Measurements from ENCODE around the gene MAP3K20.

Gene MAP3K20

DNA sequence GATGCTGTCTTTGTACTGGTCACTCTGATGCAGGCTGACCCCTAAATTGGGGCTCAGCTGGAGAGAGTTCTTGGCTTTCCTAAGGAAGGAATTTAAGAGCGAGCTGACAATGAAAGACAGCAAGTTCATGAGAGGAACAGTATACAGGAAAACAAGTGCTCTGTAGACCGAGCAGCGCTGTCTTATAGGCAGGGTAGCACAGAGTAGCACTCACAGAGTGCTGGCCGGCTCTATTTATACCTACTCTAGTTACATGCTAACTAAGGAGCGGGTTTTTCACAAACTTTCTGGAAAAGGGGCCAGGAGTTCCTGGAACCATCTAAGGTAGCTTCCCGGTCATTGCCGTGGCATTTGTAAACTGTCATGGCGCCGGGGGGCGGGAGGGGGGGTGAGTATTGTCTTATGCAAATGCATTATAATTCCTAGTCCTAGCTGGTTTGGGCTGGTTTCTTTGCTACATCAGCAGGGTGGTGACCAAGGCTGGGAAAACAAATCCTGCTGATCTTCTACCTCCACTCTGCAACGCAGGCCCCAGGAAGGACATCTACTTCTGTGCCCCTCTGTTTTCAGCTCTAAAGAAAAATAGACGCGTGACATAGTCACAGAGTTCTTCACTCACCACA, 31.6 kb upstream of the MAP3K20 start:
- Histone ChIP-seq H3K9ac (ENCODE audit: low read depth, low read length) (no peak overlapping the region), H3K36me3 (ENCODE audit: insufficient read depth, low read length) (no peaks in the 10 kb centered on the region), H3K27ac (ENCODE audit: low read length) (no peak overlapping the region), H3K9me3 (ENCODE audit: insufficient read depth, low read length, severe bottlenecking) (no peaks in the 10 kb centered on the region), H3K4me2 (ENCODE audit: insufficient read depth, low read length) (no peak overlapping the region), H2AFZ (ENCODE audit: low read depth, low read length) (no peak overlapping the region), H3K79me2 (ENCODE audit: insufficient read depth, low read length) (no peaks in the 10 kb centered on the region), H3K4me3 (ENCODE audit: low read depth in 1 of 2, low read length in 2 of 2) (no peak overlapping the region), H4K20me1 (ENCODE audit: insufficient read depth, low read length) (no peaks in the 10 kb centered on the region), H3K27me3 (ENCODE audit: insufficient read depth, low read length, poor library complexity) (no peaks in the 10 kb centered on the region), H3K4me1 (ENCODE audit: insufficient read depth, low read length) (no peaks in the 10 kb centered on the region)
- no peak for DNase-seq
- ATAC-seq (ENCODE audit: insufficient read depth, low read depth), result no peak
- TF ChIP-seq EZH2 (IDR thresholded peaks at IDR 0.05; ENCODE audit: borderline replicate concordance, low read depth, low read length, severe bottlenecking), result no peak
- TF ChIP-seq, protein P1, sequence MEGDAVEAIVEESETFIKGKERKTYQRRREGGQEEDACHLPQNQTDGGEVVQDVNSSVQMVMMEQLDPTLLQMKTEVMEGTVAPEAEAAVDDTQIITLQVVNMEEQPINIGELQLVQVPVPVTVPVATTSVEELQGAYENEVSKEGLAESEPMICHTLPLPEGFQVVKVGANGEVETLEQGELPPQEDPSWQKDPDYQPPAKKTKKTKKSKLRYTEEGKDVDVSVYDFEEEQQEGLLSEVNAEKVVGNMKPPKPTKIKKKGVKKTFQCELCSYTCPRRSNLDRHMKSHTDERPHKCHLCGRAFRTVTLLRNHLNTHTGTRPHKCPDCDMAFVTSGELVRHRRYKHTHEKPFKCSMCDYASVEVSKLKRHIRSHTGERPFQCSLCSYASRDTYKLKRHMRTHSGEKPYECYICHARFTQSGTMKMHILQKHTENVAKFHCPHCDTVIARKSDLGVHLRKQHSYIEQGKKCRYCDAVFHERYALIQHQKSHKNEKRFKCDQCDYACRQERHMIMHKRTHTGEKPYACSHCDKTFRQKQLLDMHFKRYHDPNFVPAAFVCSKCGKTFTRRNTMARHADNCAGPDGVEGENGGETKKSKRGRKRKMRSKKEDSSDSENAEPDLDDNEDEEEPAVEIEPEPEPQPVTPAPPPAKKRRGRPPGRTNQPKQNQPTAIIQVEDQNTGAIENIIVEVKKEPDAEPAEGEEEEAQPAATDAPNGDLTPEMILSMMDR (IDR thresholded peaks at IDR 0.05; ENCODE audit: borderline replicate concordance, extremely low read depth, low read length, poor library complexity, severe bottlenecking), result no peak

DNA sequence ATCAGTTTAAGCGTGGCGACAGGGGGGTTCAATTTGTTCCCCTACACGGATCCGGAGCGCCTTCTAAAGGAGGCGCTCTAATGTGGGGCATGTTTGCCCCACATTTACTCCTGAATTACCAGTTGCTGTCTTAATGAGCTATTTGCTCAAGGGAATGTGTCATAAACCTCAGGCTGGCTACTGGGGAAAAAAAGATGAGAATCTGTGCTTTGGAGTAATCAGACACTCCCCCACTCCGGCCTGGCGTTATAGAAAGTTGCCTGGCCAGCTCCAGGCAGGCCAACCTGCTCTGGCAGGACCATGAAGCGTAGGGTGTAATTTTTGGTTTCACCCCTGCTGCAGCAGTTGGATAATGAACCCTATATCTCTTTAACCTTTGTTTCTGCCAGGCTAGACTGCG, 31.0 kb upstream of the MAP3K20 start:
- TF ChIP-seq EZH2 (IDR thresholded peaks at IDR 0.05; ENCODE audit: borderline replicate concordance, low read depth, low read length, severe bottlenecking), result no peak
- TF ChIP-seq, protein P1 (IDR thresholded peaks at IDR 0.05; ENCODE audit: borderline replicate concordance, extremely low read depth, low read length, poor library complexity, severe bottlenecking), result no peak
- Histone ChIP-seq H4K20me1 (ENCODE audit: insufficient read depth, low read length) (no peaks in the 10 kb centered on the region), H3K4me2 (ENCODE audit: insufficient read depth, low read length) (no peak overlapping the region), H3K4me3 (ENCODE audit: low read depth in 1 of 2, low read length in 2 of 2) (no peak overlapping the region), H2AFZ (ENCODE audit: low read depth, low read length) (no peak overlapping the region), H3K36me3 (ENCODE audit: insufficient read depth, low read length) (no peaks in the 10 kb centered on the region), H3K79me2 (ENCODE audit: insufficient read depth, low read length) (no peaks in the 10 kb centered on the region), H3K4me1 (ENCODE audit: insufficient read depth, low read length) (no peaks in the 10 kb centered on the region), H3K27ac (ENCODE audit: low read length) (no peak overlapping the region), H3K27me3 (ENCODE audit: insufficient read depth, low read length, poor library complexity) (no peaks in the 10 kb centered on the region), H3K9ac (ENCODE audit: low read depth, low read length) (no peak overlapping the region), H3K9me3 (ENCODE audit: insufficient read depth, low read length, severe bottlenecking) (no peaks in the 10 kb centered on the region)
- DNase-seq (no peak), ATAC-seq (ENCODE audit: insufficient read depth, low read depth) (no peak)

DNA sequence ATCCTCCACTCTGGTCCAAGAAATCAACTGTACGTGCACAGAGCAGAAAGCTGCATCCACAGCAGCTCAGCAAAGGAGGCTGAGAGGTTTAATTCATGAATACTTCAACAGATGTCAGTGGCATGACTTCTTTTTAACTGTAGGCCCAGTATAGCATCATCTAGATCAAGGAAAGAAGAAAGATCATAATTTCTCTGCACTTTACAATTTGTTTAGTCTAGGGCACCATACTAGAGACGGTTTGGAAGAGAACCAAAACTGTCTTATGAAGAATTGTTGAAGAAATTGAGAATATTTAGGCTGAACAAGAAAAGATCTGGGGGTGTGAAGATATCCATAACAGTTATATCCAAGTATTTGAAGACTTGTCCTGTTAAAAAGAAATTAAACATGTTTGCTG, 30.5 kb upstream of the MAP3K20 start:
- H3K4me1 ChIP-seq (ENCODE audit: insufficient read depth, low read length), result no peaks in the 10 kb centered on the region
- H3K4me3 ChIP-seq (ENCODE audit: low read depth in 1 of 2, low read length in 2 of 2), result no peak overlapping the region
- H2AFZ ChIP-seq (ENCODE audit: low read depth, low read length), result no peak overlapping the region
- DNase-seq (no peak), ATAC-seq (ENCODE audit: insufficient read depth, low read depth) (no peak)
- no peaks in the 10 kb centered on the region for H3K79me2 ChIP-seq (ENCODE audit: insufficient read depth, low read length)
- H3K9ac ChIP-seq (ENCODE audit: low read depth, low read length), result no peak overlapping the region
- H4K20me1 ChIP-seq (ENCODE audit: insufficient read depth, low read length), result no peaks in the 10 kb centered on the region
- H3K9me3 ChIP-seq (ENCODE audit: insufficient read depth, low read length, severe bottlenecking), result no peaks in the 10 kb centered on the region
- H3K27me3 ChIP-seq (ENCODE audit: insufficient read depth, low read length, poor library complexity), result no peaks in the 10 kb centered on the region
- no peaks in the 10 kb centered on the region for H3K36me3 ChIP-seq (ENCODE audit: insufficient read depth, low read length)
- H3K27ac ChIP-seq (ENCODE audit: low read length), result no peak overlapping the region
- H3K4me2 ChIP-seq (ENCODE audit: insufficient read depth, low read length), result no peak overlapping the region
- TF ChIP-seq, protein P1 (IDR thresholded peaks at IDR 0.05; ENCODE audit: borderline replicate concordance, extremely low read depth, low read length, poor library complexity, severe bottlenecking), result no peak
- no peak for TF ChIP-seq EZH2 (IDR thresholded peaks at IDR 0.05; ENCODE audit: borderline replicate concordance, low read depth, low read length, severe bottlenecking)

All from DND-41 (cell line).